ENCODE measurements around the gene CUX1.

The CUX1 gene

DNA sequence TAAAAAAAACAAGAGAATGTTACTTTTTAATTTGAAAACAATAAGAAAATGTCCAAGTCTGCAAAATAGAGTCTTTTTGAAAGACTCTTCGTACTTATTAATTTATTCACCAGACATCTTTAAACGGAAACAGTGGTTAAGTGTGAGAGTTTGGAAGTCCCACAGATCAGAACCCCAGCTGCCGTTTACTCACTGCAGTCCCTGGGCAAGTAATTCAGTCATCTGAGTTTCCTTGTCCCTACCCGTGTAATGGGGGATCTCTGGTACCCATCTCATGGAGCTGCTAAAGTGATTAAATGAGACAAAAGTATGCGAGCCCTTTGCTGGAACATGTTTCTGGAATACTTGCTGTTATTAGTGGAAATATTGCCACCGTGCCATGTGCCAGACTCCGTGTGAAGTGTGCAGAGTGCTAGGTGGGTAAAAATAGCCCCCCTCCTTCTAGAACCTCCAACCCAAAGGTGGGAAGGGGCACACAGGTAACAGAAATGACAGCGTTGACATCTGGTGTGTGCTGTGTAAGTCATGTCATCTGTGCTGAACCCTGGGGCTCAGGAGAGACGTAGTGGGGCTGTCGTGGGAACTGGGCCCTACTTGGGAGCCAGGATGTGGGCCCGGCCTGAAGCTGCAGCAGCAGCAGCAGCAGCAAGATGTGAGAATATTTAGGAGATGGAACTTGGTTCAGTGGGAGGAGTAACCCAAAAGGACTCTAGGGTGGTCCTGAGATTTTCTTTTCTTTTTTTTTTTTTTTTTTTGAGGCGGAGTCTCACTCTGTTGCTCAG is 140.5 kb downstream of the CUX1 start:
- no peak for DNase-seq (ENCODE audit: low read depth)

DNA sequence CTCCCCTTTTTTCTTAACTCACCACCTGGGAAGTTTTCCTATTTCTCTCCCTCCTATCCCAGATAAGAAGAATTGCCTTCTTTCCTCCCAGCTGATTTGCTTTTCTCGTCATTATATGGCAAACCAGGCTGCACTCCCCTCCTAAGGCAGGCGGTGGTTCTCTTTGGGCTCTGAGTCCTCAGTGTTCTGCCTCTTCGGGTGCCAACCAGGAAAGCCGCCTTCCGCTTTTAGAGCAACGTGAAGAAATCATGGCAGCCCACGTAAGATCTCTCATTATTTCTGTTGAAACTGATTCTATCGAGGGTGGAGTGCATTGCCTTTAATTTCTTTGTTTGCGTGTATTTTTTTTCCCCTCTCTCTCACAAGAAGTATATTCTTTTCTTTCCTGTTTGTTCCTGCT is 141.9 kb downstream of the CUX1 start:
- DNase-seq (ENCODE audit: low read depth), result no peak

DNA sequence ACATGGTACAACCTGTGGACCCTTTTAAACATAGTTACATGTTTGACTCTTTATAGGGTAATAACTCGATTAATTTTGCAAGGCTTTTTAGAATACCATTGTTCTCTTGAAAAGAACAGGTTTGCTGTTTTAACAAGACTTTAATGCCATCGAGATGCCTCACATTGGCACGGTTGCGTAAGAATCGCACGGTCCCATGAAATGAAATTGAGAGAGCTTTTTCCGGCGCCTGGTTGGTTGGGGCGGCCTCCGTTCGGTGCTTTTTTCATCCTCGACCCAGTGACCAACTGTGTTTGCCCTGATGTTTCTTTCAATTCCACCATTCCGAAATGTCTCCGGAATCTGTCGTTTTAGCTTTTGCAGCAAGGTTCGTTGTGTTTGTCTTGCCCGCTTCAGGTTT is 142.4 kb downstream of the CUX1 start:
- no peak for DNase-seq (ENCODE audit: low read depth)

DNA sequence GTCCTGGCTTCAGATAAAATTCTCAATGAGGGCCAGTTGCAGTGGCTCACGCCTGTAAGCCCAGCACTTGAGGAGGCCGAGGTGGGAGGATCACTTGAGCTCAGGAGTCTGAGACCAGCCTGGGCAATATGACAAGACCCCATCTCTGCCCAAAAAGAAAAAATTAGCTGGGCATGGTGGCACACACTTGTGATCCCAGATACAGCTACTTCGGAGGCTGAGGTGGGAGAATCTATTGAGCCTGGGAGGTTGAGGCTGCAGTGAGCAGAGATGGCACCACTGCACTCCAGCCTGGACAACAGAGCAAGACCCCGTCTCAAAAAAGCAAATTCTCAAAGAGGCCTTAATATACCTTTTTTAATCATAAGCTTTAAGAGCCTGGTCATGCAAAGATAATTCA is 142.9 kb downstream of the CUX1 start:
- DNase-seq (ENCODE audit: low read depth), result no peak

DNA sequence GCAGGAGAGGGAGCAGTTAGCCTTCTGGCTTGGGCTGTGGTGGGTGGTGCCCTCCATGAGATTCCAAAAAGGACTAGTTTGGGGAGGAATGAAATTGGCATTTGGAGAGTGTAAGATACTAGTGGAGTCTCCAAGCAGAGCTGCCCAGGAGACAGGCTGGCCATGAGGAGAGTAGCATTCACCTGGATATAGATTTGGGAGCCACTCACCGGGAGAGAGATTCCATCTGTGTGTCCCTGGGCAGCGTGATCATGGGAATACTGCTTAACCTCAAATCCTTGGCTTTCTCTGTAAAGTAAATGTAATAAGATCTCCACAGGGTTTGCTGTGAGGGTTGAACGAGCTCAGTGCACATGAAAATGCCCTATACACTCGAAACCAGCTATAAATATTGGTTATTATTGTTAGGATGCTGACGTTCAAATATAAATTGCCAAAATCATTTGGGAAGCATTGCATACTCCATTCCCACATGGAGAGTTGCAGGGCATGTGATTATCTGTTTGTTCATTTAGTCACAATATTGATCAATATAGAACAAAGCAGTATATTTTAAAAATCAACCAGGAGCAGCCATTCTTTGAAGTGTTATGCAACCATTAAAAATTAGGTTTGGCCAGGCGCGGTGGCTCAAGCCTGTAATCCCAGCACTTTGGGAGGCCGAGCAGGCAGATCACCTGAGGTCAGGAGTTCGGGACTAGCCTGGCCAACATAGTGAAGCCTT is 143.7 kb downstream of the CUX1 start:
- DNase-seq (ENCODE audit: low read depth), result no peak

DNA sequence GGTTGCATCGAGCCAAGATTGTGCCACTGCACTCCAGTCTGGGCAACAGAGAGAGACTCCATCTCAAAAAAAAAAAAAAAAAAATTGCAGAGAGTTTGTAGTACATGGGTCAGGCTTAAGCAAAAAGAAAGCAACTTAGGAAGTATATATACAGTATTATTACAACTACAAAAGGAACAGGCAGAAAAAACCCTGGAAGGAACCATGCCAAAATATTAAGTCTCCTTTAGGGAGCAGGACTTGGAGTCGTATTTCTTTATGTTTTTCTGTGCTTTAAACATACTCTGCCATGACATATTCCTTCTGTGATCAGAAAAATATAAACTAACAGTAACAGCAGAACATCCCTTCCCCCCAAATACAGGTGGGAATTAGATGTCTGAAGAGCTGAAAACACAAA is 144.4 kb downstream of the CUX1 start:
- no peak for DNase-seq (ENCODE audit: low read depth)

DNA sequence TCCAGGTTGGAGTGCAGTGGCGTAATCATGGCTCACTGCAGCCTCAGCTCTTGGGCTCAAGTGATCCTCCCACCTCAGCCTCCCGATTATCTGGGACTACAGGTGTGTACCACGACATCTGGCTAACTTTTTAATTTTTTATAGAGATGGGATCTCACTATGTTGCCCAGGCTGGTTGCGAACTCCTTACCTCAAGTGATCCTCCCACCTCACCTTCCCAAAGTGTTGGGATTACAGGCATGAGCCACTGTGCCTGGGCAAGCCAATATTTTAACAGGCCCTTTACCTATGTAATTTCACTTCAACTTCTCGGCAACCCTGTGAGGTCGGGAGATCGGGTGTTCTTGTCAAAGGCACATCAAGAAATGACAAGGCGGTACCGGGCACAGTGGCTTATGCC is 146.3 kb downstream of the CUX1 start:
- no peak for DNase-seq (ENCODE audit: low read depth)

DNA sequence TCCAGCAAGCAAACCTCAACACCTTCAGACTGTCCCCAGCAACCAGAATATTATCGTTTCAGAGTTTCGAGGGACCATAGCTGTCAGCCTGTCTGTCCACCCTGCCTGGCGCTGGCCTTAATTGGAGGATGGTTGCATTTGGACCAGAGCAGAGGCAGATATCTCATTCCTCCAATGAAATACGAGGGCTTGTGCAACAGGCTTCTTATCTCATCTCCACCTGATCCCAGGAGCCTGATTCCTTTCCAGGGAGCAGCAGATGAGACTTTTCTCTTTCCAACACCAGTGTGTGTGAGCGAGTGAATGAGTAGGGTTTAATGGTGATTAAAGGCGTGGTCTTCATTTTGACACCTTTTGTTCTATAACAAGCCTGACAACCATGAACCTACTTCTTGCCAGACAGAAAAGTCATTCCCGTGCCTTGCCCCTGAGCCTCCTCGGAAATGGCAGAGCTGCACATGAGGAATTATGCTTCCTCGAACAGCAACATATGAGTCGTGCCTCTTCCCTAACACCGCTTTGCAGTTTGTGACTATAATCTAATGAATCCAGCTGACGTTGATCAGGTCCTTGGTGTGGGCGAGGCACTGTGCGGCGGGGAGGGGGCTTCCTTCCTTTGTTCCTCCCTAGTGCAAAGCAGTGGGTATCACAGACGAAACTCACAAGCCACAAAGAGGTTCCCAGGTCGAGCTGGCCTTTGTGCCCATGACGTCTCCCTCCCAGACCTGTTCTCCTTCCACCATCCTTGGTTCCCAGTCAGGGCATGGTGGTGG is 147.4 kb downstream of the CUX1 start:
- DNase-seq (ENCODE audit: low read depth), result peak; percentile 66

DNA sequence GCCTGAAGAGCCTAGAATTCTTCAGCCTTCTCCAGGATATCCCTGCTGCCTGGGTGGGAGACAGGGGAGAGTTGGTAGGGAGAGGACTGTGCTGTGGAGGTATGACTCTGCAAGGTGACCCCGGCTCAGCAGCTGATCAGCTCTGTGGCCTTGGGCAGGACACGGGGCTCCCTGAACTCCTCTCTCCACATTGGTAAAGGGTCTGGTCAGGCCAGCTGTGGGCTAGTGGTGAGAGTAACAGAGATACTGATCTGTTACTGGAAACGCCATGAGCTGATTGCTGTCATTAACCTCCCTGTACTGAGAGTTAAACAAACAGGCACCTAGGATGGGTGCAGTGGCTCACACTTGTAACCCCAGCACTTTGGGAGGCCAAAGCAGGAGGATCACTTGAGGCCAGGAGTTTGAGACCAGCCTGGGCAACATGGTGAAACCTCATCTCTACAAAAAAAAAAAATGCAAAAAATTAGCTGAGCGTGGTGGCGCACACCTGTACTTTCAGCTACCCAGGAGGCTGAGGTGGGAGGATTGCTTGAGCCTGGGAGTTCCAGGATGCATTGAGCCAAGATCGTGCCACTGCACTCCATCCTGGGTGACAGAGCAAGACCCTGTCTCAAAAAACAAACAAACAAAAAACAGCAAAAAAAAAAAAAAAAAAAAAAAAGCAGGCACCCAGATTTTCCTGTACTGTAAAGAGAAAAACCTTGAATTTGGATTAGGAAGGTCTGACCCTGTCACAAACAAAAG is 151.5 kb downstream of the CUX1 start:
- DNase-seq (ENCODE audit: low read depth), result no peak

DNA sequence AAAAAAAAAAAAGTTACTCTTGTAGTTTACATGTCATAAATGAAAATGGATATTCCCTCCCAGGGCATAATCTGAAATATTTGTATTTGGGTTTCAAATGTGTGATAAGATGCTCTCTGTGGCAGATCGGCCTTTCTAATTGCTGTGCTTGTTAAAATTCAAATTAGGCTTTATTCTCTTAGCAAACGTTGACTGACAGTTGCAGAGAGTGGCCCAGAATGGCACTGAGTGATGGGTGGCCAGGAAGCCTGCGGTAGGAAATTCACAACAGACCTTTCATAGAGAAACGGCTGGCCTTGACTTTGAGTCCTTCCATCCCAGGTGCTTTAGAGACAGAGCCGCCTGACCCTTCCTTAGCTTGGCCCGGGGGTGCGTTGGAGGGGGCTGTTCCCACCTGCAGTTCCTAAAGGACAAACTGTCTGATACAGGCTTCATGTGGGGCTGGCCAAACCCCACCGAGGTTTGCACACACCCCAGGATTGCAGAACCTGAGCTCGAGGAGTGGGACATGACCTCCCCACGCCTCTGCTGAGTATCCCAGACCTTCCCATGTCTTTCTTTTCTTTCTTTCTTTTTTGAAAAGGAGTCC is 152.7 kb downstream of the CUX1 start:
- DNase-seq (ENCODE audit: low read depth), result no peak

DNA sequence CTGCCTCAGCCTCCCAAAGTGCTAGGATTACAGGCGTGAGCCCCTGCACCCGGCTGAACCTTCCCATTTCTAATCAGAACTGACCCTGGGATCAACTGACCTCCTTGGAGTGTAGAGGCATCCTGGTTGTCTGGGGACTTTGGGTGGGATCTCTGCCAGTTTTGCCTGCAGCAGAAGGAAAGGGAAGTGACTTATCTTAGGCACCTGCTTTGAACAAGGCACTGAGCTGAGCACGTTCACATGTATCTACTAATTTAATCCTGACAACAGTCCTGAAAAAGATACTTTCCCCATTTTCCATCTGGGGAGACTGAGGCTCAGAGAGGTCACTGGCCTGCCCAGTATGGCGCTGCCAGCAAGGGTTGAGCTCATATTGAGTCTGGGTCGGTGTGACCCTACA is 153.4 kb downstream of the CUX1 start:
- DNase-seq (ENCODE audit: low read depth), result no peak

DNA sequence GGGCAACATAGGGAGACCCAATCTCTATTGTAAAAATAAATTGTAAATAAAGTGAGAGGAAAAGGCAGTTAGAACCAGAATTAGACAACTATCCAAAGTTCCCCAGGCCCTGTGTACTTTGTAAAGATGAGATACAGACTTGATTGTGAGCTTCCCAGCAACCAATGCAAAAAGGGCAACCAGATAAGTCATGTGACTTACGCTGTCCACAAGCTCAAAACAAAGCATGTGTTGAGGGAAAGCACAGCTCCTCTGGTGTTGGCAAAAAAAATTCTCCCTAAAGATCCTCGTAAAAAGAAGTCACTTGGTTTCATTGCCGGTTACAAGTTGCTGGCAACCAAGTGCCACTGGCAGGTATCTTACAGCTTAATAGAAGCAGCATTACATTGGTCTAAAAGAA is 154.0 kb downstream of the CUX1 start:
- no peak for DNase-seq (ENCODE audit: low read depth)

DNA sequence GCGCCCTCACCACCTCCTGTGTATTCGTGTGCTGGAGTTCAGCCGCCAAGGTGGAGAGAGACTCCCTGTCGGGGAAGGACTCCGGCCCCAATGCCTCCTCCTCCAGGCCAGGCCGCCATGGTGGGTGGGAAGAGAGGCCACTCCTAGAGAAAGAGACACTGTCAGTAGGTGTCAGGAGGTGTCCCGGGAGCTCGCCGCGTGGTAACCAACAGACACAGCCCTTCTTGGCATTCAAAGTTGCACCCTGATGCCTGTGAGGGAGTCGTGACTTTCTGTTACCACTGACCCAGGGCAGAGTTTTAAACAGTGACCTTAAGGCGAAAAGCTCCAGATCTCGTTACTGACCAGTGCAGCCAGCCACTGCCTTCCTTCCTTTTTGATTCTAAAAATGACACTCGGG is 155.2 kb downstream of the CUX1 start:
- no peak for DNase-seq (ENCODE audit: low read depth)

DNA sequence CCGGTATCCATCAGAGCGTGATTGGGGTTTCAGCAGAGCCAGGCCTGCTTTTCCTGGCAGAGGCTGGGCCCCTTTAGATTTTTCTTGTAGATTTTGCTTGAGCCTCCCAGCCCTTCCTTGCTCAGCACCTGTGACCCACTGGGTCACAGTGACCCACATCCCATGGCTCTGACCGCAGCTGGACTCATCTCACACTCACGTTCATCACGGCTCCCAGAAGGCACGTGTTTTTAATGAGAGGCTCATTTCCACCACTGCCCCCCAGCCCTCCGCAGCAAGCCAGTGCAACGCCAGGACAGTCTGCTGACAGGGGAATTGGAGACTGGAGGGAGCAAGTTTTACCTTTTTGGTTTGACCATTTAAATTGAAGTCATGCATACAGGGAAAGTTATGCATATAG is 155.7 kb downstream of the CUX1 start:
- DNase-seq (ENCODE audit: low read depth), result no peak

DNA sequence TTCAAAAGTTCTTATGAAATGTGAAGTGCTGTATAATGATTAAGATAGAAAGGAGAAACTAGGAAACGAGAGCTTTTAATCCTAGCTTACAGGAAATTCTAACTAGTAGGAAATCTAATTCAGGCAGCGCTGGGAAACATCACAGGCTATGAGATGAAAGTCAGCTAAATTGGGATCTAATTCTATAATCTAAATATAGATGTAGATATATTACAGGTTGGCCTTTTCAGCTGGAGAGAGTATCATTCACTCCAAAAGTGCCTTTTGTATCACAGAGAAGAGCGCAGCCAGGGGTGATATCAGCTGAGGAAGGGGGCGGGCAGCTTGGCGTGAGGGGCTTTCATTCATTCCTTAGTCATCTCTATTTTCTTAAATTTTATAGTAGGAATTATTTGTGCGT is 157.0 kb downstream of the CUX1 start:
- no peak for DNase-seq (ENCODE audit: low read depth)

DNA sequence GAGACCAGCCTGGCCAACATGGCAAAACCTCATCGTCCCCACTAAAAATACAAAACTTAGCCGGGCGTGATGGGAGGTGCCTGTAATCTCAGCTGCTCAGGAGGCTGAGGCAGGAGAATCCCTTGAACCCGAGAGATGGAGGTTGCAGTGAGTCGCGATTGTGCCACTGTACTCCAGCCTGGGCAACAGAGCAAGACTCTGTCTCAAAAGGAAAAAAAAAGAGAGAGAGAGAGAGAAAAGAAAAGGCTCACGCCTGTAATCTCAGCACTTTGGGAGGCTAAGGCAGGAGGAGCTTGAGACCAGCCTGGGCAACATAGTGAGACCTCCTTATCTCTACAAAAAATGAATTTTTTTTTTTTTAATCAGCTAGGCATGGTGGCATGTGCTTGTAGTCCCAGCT is 157.6 kb downstream of the CUX1 start:
- DNase-seq (ENCODE audit: low read depth), result no peak

DNA sequence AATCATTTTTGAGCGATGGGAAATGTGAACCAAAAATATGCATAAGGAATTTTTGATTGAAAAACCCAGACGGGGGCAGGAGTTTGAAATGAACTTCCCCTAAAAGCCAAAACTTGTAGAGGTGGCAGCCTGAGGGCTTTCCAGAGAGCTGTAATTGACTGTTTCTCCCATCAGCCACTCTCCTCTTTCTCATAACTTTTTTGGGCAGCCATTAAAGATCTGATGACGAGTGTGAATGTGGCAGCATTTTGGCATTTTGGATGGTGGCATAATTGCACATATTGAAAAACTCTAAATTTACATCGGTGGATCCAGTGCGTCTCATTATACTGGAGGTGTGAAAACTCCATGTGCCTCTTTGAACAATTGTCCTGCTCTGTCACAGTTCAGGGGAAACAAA is 159.0 kb downstream of the CUX1 start:
- DNase-seq (ENCODE audit: low read depth), result no peak

DNA sequence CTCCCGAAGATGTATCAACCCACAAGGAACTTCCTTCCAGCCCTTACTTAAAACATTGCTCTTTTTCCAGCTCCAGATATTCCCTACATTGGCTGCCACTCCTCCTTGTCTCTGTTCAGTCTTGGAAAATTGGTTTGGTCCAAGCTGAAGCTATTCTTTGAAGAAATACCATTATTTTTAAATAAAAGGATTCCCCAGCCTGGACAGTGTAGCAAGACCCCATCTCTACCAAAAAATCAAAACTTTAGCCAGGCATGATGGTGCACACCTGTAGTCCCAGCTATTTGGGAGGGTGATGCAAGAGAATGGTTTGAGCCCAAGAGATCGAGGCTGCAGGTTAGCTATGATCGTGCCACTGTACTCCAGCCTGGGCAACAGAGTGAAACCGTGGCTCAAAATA is 159.8 kb downstream of the CUX1 start:
- no peak for DNase-seq (ENCODE audit: low read depth)

DNA sequence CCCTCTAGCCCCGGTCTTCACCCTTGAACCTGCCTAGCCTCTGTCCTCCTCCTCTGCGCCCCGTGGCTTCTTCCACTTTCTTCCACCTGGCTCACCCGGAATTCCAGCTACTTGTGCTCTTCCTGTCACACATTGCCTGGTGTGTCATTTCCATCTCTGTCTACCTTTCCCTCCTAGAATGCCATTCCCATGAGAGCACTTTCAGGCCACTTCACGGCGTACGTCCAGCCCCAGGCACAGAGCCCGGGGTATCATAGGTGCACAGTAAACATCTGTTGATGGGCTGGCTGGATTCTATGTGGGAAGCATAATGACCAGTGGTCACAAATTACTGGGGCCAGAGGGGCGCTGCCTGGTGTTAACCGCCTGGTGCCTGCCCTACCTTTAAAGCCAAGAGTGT is 161.3 kb downstream of the CUX1 start:
- no peak for DNase-seq (ENCODE audit: low read depth)

DNA sequence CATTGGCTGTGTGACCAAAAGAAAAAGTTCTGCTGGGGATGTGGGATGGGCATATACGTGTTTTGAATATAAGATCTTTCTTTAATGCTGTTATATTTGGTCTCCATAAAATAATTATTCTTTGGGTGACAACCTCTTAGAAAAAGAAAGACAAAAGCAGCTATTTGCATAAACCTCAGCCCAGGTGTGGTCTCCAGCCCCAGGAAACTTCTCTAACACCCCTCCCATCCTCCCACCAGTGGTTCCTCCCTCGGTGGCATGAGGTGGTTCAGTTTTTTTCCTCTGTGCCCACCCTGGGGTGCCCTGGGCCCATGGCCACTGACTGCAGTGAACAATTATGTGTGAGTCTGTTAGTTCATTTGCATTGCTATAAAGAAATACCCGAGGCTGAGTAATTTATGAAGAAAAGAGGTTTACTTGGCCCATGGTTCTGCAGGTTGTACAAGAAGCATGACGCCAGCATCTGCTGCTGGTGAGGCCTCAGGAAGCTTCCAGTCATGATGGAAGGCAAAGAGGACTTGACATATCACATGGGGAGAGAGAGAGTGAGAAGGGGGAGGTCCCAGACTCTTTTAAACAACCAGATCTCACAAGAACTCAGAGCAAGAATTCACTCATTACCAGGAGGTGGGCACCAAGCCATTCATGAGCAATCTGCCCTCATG is 165.9 kb downstream of the CUX1 start:
- no peak for DNase-seq (ENCODE audit: low read depth)

DNA sequence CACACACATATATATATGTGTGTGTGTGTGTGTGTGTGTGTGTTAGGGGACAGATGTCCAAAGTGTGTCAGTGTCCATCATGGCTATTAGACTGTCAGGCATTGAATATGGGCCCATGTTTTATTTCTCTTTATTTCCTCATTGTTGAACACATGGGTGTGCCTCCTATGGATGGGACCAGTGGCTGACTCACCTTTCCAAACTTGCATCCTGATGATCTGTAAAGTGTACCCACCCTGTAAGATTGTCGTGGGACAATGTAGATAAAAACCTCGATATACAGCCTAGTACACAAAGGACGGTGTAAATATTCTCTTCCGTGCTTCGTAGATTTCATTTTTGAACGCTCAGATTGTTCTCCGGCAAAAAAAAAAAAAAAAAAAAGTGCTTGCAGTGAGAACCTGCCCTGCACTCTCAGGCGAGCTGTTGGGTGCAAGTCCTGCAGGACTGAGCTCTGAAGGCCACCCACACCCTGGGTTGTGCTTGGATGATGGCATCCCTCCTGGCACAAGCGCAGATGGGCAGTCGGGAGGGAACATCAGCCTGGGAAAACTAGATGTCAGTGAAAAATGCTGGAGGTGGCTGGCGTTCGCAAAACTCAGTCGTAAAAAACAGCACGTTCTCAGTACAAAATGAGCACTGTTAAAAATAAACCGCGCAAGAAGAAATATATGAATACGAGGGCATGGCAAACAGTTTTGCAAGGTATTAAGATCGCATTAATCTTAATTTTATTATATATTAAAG is 166.9 kb downstream of the CUX1 start:
- no peak for DNase-seq (ENCODE audit: low read depth)
